ENCODE results near the gene SNAI3.

SNAI3 gene

GRCh38 chr16:88651989-88652761 is 34.1 kb downstream of the SNAI3 start:
- DNase-seq (ENCODE audit: low read depth in 4 of 4, low spot score in 1 of 4), result no peak

DNA sequence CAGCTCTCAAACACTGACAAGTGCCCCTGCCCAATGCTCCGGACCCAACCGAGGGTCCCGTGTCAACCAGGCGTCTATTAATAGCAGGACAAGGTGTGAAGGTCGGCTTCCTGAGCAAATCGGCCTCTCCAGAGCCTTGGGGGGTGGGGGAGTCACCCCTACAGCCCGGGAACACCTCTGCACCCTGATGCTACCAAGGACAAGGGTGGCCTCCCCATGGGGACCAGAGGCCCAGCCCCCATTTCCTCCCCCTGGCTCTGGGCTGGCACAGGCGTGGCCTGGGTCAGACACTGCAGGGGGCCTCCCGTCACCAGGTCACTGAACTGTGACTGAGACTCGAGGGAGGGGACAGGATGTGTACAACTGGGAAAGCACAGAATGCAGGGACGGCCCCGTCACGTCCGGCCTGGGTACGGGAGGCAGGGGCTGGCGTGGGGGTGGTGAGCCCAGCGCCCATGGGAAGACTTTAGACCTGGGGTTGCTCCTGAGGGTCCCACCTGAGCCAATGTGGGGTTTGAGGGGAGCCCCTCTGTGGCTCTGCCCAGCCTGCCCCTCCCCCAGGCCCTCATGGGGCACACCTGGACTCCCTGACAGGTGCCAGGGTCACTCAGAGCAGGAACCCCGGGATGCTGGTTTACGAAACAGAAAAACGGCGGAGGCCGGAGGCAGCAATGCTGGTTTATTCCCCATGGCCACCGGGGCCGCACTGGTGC is 34.9 kb downstream of the SNAI3 start:
- DNase-seq (ENCODE audit: low read depth in 4 of 4, low spot score in 1 of 4), result peak in 2 of 4 experiments; percentile 64 to 79

GRCh38 chr16:88650749-88651275 is 35.5 kb downstream of the SNAI3 start, which contains the start of gene CYBA:
TSS of gene CYBA (minus strand) at chr16:88651053. CDS start at chr16:88651013, 40 bp downstream.
- DNase-seq (ENCODE audit: low read depth in 4 of 4, low spot score in 1 of 4), result peak in 3 of 4 experiments; percentile 47 to 85 (median 66)

DNA sequence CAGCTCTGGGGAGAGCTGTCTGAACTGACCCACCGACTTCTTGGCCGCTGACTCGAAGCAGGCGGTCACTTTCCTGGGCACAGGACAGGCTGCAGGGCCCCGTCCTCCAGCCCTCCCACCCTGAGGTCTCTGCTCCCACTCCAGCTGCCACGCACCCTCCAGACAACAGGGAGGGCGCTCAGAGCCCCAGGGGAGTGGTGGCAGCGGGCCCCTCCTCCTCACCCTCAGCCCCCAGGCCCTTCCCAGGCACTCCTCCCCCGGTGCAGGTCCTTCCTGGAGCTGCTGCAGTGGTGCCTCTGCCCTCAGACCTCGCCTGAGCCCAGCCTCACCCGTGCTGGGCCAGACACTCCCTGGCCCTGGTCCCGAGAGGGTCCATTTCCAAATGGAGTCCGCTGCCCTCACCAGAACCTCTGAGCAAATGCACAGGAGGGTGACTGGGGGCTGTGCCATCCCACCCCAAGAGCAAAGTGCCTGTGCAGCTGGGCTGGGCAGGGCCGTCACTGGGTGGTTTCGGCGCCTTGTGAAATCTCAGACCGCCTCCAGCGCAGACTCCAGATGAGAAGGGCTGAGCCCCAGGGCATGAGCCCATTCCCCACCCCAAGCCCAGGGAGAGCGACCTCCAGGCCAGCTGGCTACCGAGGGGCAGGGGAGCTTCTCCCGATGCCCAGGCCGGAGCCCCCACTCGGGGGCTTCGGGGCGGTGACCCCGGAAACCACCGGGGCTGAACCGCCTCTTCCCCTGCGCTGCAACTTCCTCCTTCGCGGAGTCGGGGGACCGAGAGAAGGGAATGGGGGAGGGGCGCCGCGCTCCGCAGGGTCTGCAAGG is 36.2 kb downstream of the SNAI3 start:
- no peak for DNase-seq (ENCODE audit: low read depth in 4 of 4, low spot score in 1 of 4)

GRCh38 chr16:88649195-88649923 is 36.9 kb downstream of the SNAI3 start:
- DNase-seq (ENCODE audit: low read depth in 4 of 4, low spot score in 1 of 4), result no peak

GRCh38 chr16:88647178-88648070 is 38.9 kb downstream of the SNAI3 start:
- no peak for DNase-seq (ENCODE audit: low read depth in 4 of 4, low spot score in 1 of 4)

- DNase-seq (ENCODE audit: low read depth in 4 of 4, low spot score in 1 of 4), result no peak
These were observed 39.8 kb downstream of the SNAI3 start for GRCh38 chr16:88646345-88647034.

DNA sequence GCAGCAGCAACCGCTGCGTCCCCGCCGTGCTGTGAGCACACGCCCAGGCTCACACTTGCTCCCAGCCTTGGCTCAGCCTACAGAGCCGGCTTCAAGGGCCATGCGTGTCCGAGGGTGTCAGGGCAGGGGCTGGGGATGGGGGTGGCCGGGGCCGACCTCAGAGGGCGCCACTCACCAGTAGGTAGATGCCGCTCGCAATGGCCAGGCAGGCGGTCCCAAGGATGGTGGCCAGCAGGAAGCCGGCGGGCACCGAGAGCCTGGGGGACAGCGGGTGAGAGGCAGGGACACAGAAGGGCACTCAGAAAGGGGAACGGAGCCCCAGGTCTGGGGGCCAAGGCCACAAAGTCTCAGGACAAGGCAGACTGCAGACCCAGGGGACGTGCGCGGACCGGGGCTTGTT is 40.4 kb downstream of the SNAI3 start:
- DNase-seq (ENCODE audit: low read depth in 4 of 4, low spot score in 1 of 4), result no peak

DNA sequence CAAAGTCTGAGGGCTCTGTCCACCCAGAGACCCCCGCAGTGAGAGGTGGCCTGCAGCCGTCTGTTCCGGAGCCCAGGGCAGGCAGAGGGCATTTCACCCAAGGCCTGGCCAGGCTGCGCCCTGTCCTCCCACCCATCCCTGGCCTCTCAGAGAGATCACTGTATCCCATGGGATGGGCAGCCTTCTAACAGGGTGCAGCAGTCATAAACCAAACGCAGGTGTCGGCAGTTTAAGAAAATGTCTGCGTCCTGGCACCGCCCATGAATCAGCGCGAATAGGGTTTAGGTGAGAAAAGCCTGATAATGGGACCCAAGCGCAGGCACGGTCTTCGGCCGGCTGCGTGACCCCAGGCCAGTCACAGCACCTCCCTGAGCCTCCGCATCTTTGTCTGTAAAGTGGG is 40.9 kb downstream of the SNAI3 start:
- DNase-seq (ENCODE audit: low read depth in 4 of 4, low spot score in 1 of 4), result no peak

GRCh38 chr16:88643644-88643932 is 42.7 kb downstream of the SNAI3 start:
- no peak for DNase-seq (ENCODE audit: low read depth in 4 of 4, low spot score in 1 of 4)

GRCh38 chr16:88642881-88643643 is 43.2 kb downstream of the SNAI3 start:
- DNase-seq (ENCODE audit: low read depth in 4 of 4, low spot score in 1 of 4), result no peak

- no peak for DNase-seq (ENCODE audit: low read depth in 4 of 4, low spot score in 1 of 4)
These were observed 45.6 kb downstream of the SNAI3 start for GRCh38 chr16:88640498-88641247.

DNA sequence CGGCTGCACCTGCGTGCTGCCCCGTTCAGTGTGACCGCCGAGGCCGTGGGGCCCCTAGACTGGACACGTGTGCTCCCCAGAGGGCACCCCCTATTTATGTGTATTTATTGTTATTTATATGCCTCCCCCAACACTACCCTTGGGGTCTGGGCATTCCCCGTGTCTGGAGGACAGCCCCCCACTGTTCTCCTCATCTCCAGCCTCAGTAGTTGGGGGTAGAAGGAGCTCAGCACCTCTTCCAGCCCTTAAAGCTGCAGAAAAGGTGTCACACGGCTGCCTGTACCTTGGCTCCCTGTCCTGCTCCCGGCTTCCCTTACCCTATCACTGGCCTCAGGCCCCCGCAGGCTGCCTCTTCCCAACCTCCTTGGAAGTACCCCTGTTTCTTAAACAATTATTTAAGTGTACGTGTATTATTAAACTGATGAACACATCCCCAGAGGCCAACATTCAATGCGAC is 46.2 kb downstream of the SNAI3 start:
- DNase-seq (ENCODE audit: low read depth in 4 of 4, low spot score in 1 of 4), result no peak

- no peak for DNase-seq (ENCODE audit: low read depth in 4 of 4, low spot score in 1 of 4)
These were observed 46.9 kb downstream of the SNAI3 start for GRCh38 chr16:88639231-88640038.

DNA sequence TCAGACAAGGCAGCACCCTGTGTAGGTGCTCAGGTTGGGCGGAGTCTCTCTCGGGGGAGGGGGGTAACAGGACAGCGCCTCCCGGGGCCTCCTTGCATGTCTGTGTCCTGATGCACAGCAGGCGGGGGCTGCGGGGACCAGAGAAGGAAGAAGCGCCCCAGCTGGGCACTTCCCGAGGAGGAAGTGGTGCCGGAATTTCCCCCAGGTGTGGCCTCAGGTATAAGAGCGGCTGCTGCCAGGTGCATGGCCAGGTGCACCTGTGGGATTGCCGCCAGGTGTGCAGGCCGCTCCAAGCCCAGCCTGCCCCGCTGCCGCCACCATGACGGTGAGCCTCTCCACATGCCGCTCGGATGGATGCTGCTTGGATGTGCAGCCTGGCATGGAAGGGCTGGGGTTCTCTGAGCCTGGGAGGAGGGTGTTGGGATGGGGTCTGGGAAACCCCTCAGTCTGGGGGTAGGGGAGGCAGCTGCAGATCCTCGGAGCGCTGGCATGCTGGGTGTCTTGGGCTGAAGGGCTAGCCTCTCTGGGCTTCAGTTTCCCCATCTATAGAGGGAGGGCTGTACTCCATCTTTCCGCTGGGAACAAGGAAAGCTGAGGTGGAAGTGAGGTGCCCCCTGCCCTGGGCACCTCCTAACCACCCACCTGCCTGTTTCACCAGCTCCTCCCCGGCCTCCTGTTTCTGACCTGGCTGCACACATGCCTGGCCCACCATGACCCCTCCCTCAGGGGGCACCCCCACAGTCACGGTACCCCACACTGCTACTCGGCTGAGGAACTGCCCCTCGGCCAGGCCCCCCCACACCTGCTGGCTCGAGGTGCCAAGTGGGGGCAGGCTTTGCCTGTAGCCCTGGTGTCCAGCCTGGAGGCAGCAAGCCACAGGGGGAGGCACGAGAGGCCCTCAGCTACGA is 47.7 kb downstream of the SNAI3 start, which contains the start of gene IL17C:
Gene IL17C (plus strand): TSS at position 250 of the 908 bp plus-strand sequence. CDS start 70 bp downstream, at position 320.
- DNase-seq (ENCODE audit: low read depth in 4 of 4, low spot score in 1 of 4), result no peak

All from stimulated activated CD4-positive, alpha-beta T cell treated with anti-CD3 and anti-CD28 coated beads, Interleukin-1b, Interleukin-23, amount 100 ng/mL, for 24 hours (primary cell).